Activated T-helper 1 cell treated with Interleukin-2 at 50 U/mL for 16 hours (primary cell): ENCODE results near the gene SELL.
"Not testable (repeated sequence)": the region's sequence is repeated elsewhere in the genome, so short reads cannot be mapped to it uniquely, and the experiment has no call there.

ENCODE experiments used
- DNase-seq: peaks from one replicate; pipeline ENCODE4 v3.0.0-alpha.2; 2020; ENCODE audit warnings: low read depth

SELL gene

GRCh38 chr1:169704797-169705196 lies 6.6 kb downstream of the SELL start:
- no peak for DNase-seq

- DNase-seq, result no peak
Measured at GRCh38 chr1:169701261-169702005, 10.0 kb downstream of the SELL start.

- no peak for DNase-seq
Measured at GRCh38 chr1:169699707-169700106, 11.7 kb downstream of the SELL start.

- DNase-seq, result no peak
Measured at GRCh38 chr1:169698976-169699375, 12.4 kb downstream of the SELL start.

GRCh38 chr1:169697755-169698154 lies 13.7 kb downstream of the SELL start:
- no peak for DNase-seq

- DNase-seq, result no peak
Measured at GRCh38 chr1:169696273-169697100, 14.9 kb downstream of the SELL start.

- DNase-seq, result no peak
Measured at GRCh38 chr1:169694304-169695075, 16.9 kb downstream of the SELL start.

GRCh38 chr1:169692756-169693460 lies 18.5 kb downstream of the SELL start:
- DNase-seq, result no peak

- no peak for DNase-seq
Measured at GRCh38 chr1:169690489-169690888, 20.9 kb downstream of the SELL start.

- no peak for DNase-seq
Measured at GRCh38 chr1:169689395-169689794, 22.0 kb downstream of the SELL start.

GRCh38 chr1:169688377-169688776 lies 23.0 kb downstream of the SELL start:
- not testable (repeated sequence) for DNase-seq

GRCh38 chr1:169683661-169684060 lies 27.8 kb downstream of the SELL start:
- DNase-seq, result no peak

GRCh38 chr1:169683168-169683567 lies 28.3 kb downstream of the SELL start:
- DNase-seq, result not testable (repeated sequence)

GRCh38 chr1:169682071-169682470 lies 29.3 kb downstream of the SELL start:
- no peak for DNase-seq

GRCh38 chr1:169681140-169681539 lies 30.3 kb downstream of the SELL start:
- DNase-seq, result no peak

GRCh38 chr1:169680377-169681019 lies 30.9 kb downstream of the SELL start:
- DNase-seq, result no peak

GRCh38 chr1:169679692-169680091 lies 31.7 kb downstream of the SELL start:
- no peak for DNase-seq

- no peak for DNase-seq
Measured at GRCh38 chr1:169676001-169676400, 35.4 kb downstream of the SELL start.

GRCh38 chr1:169670836-169671235 lies 40.6 kb downstream of the SELL start:
- no peak for DNase-seq

GRCh38 chr1:169670244-169670643 lies 41.2 kb downstream of the SELL start:
- not testable (repeated sequence) for DNase-seq
